Liver (tissue), 3 donors: ENCODE data around the gene COL8A2.

Source experiments
- CTCF ChIP-seq: fragments of 150-350 bp; IDR thresholded peaks from 2 replicates; pipeline ENCODE4 v1.5.1; 2017; ENCODE audit warnings: improper control_type of control experiment, low read depth, low read length; ENCODE audit not compliant: missing input control
- FOXA1 ChIP-seq: IDR thresholded peaks from 2 replicates; pipeline ENCODE4 v1.6.1; 2016; ENCODE audit warnings: antibody characterized with exemption
- HNF4A ChIP-seq, 2 donors: conservative IDR thresholded peaks; 2 replicates each; pipeline ENCODE4 v1.6.1; 2016; ENCODE audit warnings: antibody characterized with exemption in 2 of 2, mild to moderate bottlenecking in 2 of 2
- HNF4G ChIP-seq: IDR thresholded peaks from 2 replicates; pipeline ENCODE4 v1.6.1; 2016; ENCODE audit warnings: antibody characterized with exemption
- TAF1 ChIP-seq: conservative IDR thresholded peaks from 2 replicates; pipeline ENCODE4 v1.6.1; 2016; ENCODE audit warnings: antibody characterized with exemption, mild to moderate bottlenecking
- YY1 ChIP-seq: IDR thresholded peaks from 2 replicates; pipeline ENCODE4 v1.6.1; 2016; ENCODE audit warnings: antibody characterized with exemption, mild to moderate bottlenecking
- TF ChIP-seq, protein P1 (sequence below): IDR thresholded peaks from 2 replicates; pipeline ENCODE4 v1.6.1; 2016; ENCODE audit warnings: antibody characterized with exemption
- TF ChIP-seq, protein P2 (sequence below): IDR thresholded peaks from 2 replicates; pipeline ENCODE4 v1.6.1; 2016; ENCODE audit warnings: antibody characterized with exemption
- TF ChIP-seq, protein P3 (sequence below): IDR thresholded peaks from 2 replicates; pipeline ENCODE4 v1.6.1; 2016; ENCODE audit warnings: antibody characterized with exemption, mild to moderate bottlenecking
- TF ChIP-seq, protein P4 (sequence below): IDR thresholded peaks from 2 replicates; pipeline ENCODE4 v1.6.1; 2016; ENCODE audit warnings: antibody characterized with exemption
- donor health status: healthy.
- donor health status: healthy.

DNA sequence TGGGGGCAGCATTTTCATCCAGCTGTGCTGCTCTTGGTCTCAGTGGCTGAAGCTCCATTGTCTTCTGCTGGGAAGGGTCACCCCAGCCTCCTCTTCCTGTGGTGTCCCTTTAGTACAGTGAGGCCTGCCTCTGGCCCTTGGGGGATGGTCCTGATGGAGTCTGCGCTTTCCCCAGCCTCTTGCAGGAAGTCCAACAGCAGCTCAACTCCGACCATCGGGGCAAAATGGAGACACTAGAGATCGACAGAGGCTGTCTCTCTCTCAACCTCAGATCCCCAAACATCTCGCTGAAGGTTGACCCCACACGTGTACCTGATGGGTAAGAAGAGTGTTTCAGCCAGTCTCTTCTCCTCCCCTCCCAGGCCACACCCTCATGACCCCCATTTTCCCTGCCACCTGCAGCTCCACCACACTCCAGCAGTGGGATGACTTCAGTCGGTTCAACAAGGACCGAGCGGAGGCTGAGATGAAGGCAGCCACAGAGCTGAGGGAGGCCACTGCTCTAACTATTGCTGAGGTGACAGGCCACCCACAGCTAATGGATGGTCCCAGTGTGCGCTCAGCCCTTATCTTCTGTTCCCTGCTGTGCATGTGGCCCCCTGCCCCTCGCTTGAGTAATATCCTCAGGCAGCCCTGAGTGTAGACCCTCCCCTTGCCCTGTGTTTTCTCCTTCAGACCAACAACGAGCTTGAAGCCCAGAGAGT lies 38.3 kb downstream of the COL8A2 start:
- no peak for TF ChIP-seq CTCF
- TF ChIP-seq, protein P1, sequence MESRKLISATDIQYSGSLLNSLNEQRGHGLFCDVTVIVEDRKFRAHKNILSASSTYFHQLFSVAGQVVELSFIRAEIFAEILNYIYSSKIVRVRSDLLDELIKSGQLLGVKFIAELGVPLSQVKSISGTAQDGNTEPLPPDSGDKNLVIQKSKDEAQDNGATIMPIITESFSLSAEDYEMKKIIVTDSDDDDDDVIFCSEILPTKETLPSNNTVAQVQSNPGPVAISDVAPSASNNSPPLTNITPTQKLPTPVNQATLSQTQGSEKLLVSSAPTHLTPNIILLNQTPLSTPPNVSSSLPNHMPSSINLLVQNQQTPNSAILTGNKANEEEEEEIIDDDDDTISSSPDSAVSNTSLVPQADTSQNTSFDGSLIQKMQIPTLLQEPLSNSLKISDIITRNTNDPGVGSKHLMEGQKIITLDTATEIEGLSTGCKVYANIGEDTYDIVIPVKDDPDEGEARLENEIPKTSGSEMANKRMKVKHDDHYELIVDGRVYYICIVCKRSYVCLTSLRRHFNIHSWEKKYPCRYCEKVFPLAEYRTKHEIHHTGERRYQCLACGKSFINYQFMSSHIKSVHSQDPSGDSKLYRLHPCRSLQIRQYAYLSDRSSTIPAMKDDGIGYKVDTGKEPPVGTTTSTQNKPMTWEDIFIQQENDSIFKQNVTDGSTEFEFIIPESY: no peak
- no peak for TF ChIP-seq YY1
- TF ChIP-seq, protein P2, sequence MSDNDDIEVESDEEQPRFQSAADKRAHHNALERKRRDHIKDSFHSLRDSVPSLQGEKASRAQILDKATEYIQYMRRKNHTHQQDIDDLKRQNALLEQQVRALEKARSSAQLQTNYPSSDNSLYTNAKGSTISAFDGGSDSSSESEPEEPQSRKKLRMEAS: no peak
- TF ChIP-seq TAF1: no peak
- no peak for TF ChIP-seq HNF4A (conservative IDR thresholded peaks at IDR 0.05)
- TF ChIP-seq HNF4G: no peak
- TF ChIP-seq, protein P3, sequence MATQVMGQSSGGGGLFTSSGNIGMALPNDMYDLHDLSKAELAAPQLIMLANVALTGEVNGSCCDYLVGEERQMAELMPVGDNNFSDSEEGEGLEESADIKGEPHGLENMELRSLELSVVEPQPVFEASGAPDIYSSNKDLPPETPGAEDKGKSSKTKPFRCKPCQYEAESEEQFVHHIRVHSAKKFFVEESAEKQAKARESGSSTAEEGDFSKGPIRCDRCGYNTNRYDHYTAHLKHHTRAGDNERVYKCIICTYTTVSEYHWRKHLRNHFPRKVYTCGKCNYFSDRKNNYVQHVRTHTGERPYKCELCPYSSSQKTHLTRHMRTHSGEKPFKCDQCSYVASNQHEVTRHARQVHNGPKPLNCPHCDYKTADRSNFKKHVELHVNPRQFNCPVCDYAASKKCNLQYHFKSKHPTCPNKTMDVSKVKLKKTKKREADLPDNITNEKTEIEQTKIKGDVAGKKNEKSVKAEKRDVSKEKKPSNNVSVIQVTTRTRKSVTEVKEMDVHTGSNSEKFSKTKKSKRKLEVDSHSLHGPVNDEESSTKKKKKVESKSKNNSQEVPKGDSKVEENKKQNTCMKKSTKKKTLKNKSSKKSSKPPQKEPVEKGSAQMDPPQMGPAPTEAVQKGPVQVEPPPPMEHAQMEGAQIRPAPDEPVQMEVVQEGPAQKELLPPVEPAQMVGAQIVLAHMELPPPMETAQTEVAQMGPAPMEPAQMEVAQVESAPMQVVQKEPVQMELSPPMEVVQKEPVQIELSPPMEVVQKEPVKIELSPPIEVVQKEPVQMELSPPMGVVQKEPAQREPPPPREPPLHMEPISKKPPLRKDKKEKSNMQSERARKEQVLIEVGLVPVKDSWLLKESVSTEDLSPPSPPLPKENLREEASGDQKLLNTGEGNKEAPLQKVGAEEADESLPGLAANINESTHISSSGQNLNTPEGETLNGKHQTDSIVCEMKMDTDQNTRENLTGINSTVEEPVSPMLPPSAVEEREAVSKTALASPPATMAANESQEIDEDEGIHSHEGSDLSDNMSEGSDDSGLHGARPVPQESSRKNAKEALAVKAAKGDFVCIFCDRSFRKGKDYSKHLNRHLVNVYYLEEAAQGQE: no peak
- no peak for TF ChIP-seq FOXA1
- TF ChIP-seq, protein P4, sequence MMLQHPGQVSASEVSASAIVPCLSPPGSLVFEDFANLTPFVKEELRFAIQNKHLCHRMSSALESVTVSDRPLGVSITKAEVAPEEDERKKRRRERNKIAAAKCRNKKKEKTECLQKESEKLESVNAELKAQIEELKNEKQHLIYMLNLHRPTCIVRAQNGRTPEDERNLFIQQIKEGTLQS: no peak
